Measurements from ENCODE around the gene PACRG.

The PACRG gene

GRCh38 chr6:162829013-162829742 is 101.4 kb downstream of the PACRG start:
- TF ChIP-seq CTCF (IDR thresholded peaks at IDR 0.05): no peak

- TF ChIP-seq CTCF (IDR thresholded peaks at IDR 0.05): no peak
These were observed 106.0 kb downstream of the PACRG start for GRCh38 chr6:162833776-162834175.

GRCh38 chr6:162845972-162846371 is 118.2 kb downstream of the PACRG start:
- TF ChIP-seq CTCF (IDR thresholded peaks at IDR 0.05): no peak

DNA sequence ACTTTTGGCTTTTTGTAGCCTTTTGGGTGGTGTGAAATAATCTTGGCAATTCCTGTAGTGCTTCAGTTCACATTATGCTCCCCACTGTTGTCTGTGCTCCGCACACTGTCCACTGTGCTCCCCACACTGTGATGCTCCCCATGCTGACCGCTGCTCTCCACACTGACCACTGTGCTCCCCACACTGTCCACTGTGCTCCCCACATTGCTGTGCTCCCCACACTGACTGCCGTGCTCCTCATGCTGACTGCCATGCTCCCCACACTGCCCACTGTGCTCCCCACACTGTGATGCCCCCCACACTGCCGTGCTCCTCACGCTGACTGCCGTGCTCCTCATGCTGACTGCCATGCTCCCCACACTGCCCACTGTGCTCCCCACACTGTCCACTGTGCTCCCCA is 118.9 kb downstream of the PACRG start:
- no peak for TF ChIP-seq CTCF (IDR thresholded peaks at IDR 0.05)

DNA sequence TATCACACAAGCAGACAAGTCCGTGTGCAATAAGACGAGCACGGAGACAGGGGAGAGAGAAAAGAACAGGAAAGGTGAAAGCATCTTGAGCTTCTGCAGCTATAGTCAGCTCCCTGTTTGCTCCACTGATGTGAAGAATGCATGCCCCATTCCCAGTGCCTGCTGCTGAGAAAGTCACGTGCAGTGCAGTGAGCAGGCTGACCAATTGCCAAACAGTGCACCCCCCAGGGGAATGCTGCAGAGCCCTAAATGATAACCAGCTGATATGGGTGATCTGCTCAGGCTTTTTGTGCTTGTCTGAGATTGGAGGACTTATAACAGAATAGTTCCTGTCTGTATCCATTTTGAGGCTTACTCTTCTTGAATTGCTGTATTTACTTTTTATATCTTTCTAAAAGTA is 121.5 kb downstream of the PACRG start:
- TF ChIP-seq CTCF (IDR thresholded peaks at IDR 0.05): no peak

- TF ChIP-seq CTCF (IDR thresholded peaks at IDR 0.05): no peak
These were observed 124.4 kb downstream of the PACRG start for GRCh38 chr6:162852192-162852591.

DNA sequence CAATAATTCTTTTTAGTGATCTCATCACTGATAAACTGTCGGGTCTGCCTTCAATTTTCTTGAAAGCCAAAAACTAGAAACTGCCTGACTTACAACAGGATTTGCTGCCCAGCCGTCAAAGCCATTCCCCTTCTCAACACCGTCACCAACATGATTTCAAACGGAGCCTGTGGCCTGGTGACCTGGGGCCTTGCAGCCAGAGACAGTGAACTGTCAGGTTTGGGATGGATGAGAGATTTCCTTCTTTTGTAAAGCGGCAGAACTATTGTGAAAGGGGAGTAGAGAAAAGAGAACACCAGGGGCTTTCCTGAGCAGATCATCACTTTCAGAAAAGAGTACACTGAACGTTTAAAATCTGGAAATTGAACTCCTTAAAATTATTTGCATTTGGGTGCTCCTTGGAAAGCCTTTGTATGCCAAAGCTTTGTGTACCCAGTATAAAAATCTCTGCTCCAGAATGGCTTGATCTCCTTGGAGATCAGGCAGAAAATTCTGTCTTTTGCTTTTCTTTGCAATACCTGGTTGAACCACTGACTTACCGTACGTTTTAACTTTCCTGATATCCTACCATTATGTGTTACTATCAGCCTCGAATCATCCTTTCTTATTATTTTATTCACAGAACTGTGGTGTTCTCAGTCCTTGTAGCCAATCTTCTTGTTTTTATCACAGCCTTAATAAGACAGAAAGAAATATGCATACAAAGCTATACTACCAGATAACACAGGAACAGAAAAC is 125.2 kb downstream of the PACRG start:
- no peak for TF ChIP-seq CTCF (IDR thresholded peaks at IDR 0.05)
